Measurements from ENCODE around the gene MED15.

The MED15 gene

DNA sequence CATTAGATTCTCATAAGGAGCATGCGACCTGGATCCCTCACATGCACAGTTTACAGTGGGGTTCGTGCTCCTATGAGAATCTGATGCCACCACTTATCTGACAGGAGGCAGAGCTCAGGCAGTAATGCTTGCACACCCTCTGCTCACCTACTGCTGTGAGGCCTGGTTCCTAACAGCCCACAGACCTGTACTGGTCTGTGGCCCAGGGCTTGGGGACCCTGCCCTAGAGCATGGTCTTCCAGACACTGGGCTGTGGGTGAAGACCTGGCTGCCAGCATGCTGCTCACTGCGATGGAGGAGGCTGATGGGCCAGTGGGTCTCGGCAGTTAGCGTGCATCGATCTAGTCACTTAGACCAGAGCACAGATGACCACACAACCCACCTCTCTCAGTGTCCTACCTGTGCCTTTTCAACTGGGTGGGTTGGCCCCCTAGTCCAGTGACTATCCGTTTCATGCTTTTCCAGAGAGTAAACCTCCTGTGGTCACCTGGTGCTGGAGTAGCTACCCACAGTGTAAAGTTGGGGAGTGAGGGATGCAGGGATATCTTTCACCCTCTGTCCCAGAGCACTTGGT lies 21.1 kb downstream of the MED15 start:
- H3K9me3 ChIP-seq (ENCODE audit: insufficient read depth, low read depth, low read length) = no peaks in the 10 kb centered on the region
- H3K9me2 ChIP-seq (replicated peaks; ENCODE audit: low read depth, low read length) = no peaks in the 10 kb centered on the region
- H3F3A ChIP-seq (ENCODE audit: low read depth) = no peaks in the 10 kb centered on the region
- peaks cover 33% of the 10 kb centered on the region for H3K4me1 ChIP-seq (ENCODE audit: insufficient read depth, low read length, poor library complexity, severe bottlenecking)
- H3K79me2 ChIP-seq (ENCODE audit: insufficient read depth, low read length) = peaks cover 98% of the 10 kb centered on the region
- no peak overlapping the region for H3K4me3 ChIP-seq (ENCODE audit: low read length, poor library complexity, severe bottlenecking)
- no peak overlapping the region for H3K9ac ChIP-seq (ENCODE audit: low read depth, low read length, poor library complexity, severe bottlenecking)
- H3K36me3 ChIP-seq (ENCODE audit: insufficient read depth, low read length) = peaks cover 35% of the 10 kb centered on the region; the same call in 1 of the 2 replicates
- H4K20me1 ChIP-seq (ENCODE audit: insufficient read depth, low read length, poor library complexity, severe bottlenecking) = peaks cover 67% of the 10 kb centered on the region
- H3K4me2 ChIP-seq (ENCODE audit: low read depth, low read length, poor library complexity, severe bottlenecking) = no peak overlapping the region
- TF ChIP-seq CTCF (conservative IDR thresholded peaks at IDR 0.05; ENCODE audit: low read length) (no peak), EZH2phosphoT487 (IDR thresholded peaks at IDR 0.05; ENCODE audit: borderline replicate concordance) (no peak)
- no peaks in the 10 kb centered on the region for H3K27me3 ChIP-seq (ENCODE audit: insufficient read depth, low read length, poor library complexity, severe bottlenecking)
- H2AFZ ChIP-seq (ENCODE audit: low read length) = no peak overlapping the region

DNA sequence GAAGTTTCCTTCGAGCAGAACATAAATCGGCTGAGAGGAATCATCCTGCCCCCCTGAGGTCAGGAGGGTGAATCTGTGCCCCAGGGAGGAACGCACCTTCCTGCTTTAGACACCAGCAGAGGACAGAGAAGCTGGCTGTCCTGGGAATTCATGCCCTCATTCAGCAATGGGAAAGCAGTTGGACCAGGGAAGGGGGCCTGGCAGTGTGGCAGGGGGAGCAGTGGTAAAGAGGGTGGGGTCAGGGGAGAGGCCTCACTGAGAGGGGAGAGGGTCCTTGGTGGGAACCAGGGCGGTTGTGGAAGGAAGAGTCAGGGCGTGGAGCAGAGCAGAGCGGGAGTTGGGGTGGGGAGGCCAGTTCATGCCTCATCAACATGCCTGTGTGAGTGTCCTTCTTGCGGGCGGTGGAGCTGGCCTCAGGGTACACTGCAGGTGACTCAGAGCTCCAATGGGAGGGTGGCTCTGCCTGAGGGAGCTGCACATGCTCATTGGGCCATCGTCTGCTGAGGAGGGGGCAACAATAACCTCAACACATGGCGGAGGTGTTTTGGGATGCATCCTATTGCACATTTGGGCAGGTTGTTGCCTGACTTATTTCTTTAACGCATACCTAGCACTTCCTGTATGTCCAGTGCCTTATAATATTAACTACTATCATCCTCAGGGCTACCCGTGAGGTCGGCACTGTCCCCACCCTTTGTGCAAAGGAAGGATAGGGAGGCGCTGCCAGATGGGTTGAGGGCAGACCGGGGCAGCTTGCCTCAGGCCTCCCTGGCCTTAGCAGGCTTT lies 23.2 kb downstream of the MED15 start:
- no peaks in the 10 kb centered on the region for H3K27me3 ChIP-seq (ENCODE audit: insufficient read depth, low read length, poor library complexity, severe bottlenecking)
- no peaks in the 10 kb centered on the region for H3F3A ChIP-seq (ENCODE audit: low read depth)
- peaks cover 44% of the 10 kb centered on the region; the same call in 1 of the 2 replicates for H3K36me3 ChIP-seq (ENCODE audit: insufficient read depth, low read length)
- H4K20me1 ChIP-seq (ENCODE audit: insufficient read depth, low read length, poor library complexity, severe bottlenecking) = peaks cover 75% of the 10 kb centered on the region
- no peak overlapping the region for H3K4me3 ChIP-seq (ENCODE audit: low read length, poor library complexity, severe bottlenecking)
- peaks cover 26% of the 10 kb centered on the region for H3K4me1 ChIP-seq (ENCODE audit: insufficient read depth, low read length, poor library complexity, severe bottlenecking)
- no peak overlapping the region for H3K4me2 ChIP-seq (ENCODE audit: low read depth, low read length, poor library complexity, severe bottlenecking)
- H3K9me2 ChIP-seq (replicated peaks; ENCODE audit: low read depth, low read length) = no peaks in the 10 kb centered on the region
- H3K9ac ChIP-seq (ENCODE audit: low read depth, low read length, poor library complexity, severe bottlenecking) = no peak overlapping the region
- peaks cover 99% of the 10 kb centered on the region for H3K79me2 ChIP-seq (ENCODE audit: insufficient read depth, low read length)
- no peaks in the 10 kb centered on the region for H3K9me3 ChIP-seq (ENCODE audit: insufficient read depth, low read depth, low read length)
- H2AFZ ChIP-seq (ENCODE audit: low read length) = no peak overlapping the region
- no peak for TF ChIP-seq CTCF (conservative IDR thresholded peaks at IDR 0.05; ENCODE audit: low read length)
- TF ChIP-seq EZH2phosphoT487 (IDR thresholded peaks at IDR 0.05; ENCODE audit: borderline replicate concordance) = no peak

DNA sequence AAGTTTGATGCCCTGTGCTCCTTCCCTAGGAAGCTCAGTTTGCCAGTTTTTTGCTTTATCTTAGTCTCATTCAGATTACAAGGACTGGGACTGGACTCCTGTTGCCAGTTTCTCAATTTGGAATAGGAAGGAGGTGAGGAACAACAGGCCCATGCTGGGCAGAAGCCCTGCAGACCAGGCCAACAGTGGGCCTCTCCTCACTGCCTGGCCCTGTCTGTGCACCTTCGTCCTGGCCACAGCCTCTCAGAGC lies 23.7 kb downstream of the MED15 start:
- Histone ChIP-seq H3K4me2 (ENCODE audit: low read depth, low read length, poor library complexity, severe bottlenecking) (no peak overlapping the region), H3K79me2 (ENCODE audit: insufficient read depth, low read length) (peaks cover 94% of the 10 kb centered on the region), H3K36me3 (ENCODE audit: insufficient read depth, low read length) (peaks cover 43% of the 10 kb centered on the region; the same call in 1 of the 2 replicates), H3K27me3 (ENCODE audit: insufficient read depth, low read length, poor library complexity, severe bottlenecking) (no peaks in the 10 kb centered on the region), H3K4me3 (ENCODE audit: low read length, poor library complexity, severe bottlenecking) (no peak overlapping the region), H2AFZ (ENCODE audit: low read length) (no peak overlapping the region), H4K20me1 (ENCODE audit: insufficient read depth, low read length, poor library complexity, severe bottlenecking) (peaks cover 70% of the 10 kb centered on the region), H3K9me2 (replicated peaks; ENCODE audit: low read depth, low read length) (no peaks in the 10 kb centered on the region), H3K9ac (ENCODE audit: low read depth, low read length, poor library complexity, severe bottlenecking) (no peak overlapping the region), H3K9me3 (ENCODE audit: insufficient read depth, low read depth, low read length) (no peaks in the 10 kb centered on the region), H3F3A (ENCODE audit: low read depth) (no peaks in the 10 kb centered on the region), H3K4me1 (ENCODE audit: insufficient read depth, low read length, poor library complexity, severe bottlenecking) (peaks cover 26% of the 10 kb centered on the region)
- TF ChIP-seq EZH2phosphoT487 (IDR thresholded peaks at IDR 0.05; ENCODE audit: borderline replicate concordance) = no peak
- no peak for TF ChIP-seq CTCF (conservative IDR thresholded peaks at IDR 0.05; ENCODE audit: low read length)
